Right lobe of liver (tissue), 4 donors: ENCODE results near the gene TOP3A.

Experiments
- POLR2A ChIP-seq: fragments of 450-650 bp; IDR thresholded peaks from one replicate; pipeline ENCODE4 v1.6.1; 2017; ENCODE audit warnings: antibody characterized with exemption, mild to moderate bottlenecking
- TF ChIP-seq, protein P1 (sequence below), 4 donors: fragments of 200-600 bp in 3 of 4; fragments of 450-650 bp in 1 of 4; IDR thresholded peaks; one replicate each; pipeline versions ENCODE4 v1.5.1 to v1.8.0; 2016 to 2022; ENCODE audit warnings: antibody characterized with exemption in 4 of 4, mild to moderate bottlenecking in 2 of 4
- donor health status: DM: no; HTN: no; CAD: no.
- donor health status: DM: no; HTN: no; CAD: no.
- donor health status: DM: no; HTN: yes; CAD: no.

GRCh38 chr17:18353541-18353940 is 38.7 kb upstream of the TOP3A start:
- TF ChIP-seq POLR2A: no peak
- TF ChIP-seq, protein P1, sequence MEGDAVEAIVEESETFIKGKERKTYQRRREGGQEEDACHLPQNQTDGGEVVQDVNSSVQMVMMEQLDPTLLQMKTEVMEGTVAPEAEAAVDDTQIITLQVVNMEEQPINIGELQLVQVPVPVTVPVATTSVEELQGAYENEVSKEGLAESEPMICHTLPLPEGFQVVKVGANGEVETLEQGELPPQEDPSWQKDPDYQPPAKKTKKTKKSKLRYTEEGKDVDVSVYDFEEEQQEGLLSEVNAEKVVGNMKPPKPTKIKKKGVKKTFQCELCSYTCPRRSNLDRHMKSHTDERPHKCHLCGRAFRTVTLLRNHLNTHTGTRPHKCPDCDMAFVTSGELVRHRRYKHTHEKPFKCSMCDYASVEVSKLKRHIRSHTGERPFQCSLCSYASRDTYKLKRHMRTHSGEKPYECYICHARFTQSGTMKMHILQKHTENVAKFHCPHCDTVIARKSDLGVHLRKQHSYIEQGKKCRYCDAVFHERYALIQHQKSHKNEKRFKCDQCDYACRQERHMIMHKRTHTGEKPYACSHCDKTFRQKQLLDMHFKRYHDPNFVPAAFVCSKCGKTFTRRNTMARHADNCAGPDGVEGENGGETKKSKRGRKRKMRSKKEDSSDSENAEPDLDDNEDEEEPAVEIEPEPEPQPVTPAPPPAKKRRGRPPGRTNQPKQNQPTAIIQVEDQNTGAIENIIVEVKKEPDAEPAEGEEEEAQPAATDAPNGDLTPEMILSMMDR (IDR thresholded peaks at IDR 0.05): no peak
